COR-L47 (cell line): Measurements from ENCODE around the gene NCOA6.

Experiments used
- DNase-seq: peaks from one replicate; lab custom pipeline; 2025; lab: John Stamatoyannopoulos, UW

Gene NCOA6

DNA sequence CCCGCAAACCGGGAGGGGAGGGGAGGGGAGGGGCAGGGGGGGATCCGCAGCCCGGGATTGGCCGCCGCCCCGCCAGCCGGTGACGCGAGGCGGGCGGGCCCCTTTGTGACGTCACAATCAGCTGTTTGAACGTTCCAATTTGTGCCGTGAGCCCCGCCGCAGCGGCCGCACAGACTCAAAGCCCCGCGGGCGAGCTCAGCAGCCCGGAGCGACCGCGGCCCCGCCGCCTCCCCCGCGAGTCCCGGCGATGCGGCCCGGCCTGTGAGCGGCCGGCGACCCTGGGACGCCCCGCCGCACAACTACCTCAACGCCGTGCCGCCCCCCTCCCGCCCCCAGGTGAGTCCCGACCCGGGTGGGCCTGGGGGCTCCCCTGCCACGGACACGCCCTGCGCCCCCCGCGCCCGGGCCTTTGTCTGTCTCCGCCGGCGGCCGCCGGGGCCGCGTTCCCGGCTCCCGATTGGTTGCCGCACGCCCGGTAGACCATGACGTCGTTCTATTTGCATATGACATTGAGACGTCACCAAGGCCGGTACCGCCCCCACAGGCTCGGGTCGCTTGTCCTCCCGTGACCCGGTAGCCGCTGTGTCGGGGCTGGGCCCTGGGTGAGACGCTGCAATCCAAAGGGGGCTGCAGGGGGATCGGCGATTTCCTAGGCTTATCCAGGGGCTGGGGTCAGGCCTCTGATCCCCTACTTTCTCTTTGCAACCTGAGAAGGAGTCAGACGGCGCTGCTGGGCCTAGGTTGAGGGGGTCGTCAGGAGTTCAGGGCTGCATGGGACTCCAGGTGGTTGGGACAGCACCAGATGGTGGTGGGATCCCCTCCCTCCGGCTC, 121.1 kb downstream of the NCOA6 start, which contains the start of gene TP53INP2:
Gene TP53INP2 (plus strand): TSS at position 168 of the 831 bp plus-strand sequence. CDS start 4,396 bp downstream, outside the sequence.
- peak; percentile 68 for DNase-seq

DNA sequence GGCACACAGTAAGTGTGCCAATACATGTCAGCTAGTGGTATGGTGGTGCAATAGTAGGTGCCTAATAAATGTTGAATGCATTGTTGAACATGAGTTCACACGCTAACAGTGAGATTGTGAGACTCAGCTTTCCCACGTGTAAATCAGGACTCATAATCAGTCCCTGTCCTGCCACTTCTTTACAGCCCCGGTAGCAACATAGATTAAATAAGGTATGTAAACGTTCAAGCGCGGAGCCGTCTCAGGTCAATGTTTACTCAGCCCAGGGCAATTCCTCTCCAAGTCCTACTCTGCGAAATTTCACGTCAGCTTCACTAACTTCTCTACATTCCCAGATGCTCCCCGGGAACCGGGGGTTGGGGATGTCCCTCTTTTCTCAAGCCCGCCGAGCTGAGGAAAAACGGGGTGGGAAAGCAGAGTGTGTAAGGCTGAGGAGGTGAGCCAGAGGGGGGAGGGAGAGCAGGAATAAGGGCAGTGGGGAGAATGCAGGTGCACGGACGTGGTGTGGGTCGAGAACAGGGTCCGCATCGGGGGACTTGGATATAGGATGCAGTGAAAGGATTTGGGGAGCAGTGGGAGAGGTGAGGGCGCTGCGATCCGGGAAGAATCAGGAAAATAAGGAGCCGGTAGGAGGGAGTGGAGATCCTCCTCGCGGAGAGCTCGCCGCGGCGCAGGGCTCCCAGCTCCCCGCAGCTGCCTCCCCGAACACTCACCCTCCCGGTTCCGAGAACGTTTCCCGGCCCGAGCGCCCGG, 121.9 kb downstream of the NCOA6 start:
- no peak for DNase-seq

GRCh38 chr20:34703061-34703423, 122.4 kb downstream of the NCOA6 start:
- no peak for DNase-seq

GRCh38 chr20:34701405-34702085, 123.9 kb downstream of the NCOA6 start:
- no peak for DNase-seq

- no peak for DNase-seq
These were observed 132.0 kb downstream of the NCOA6 start for GRCh38 chr20:34693414-34693813.

GRCh38 chr20:34691838-34692237, 133.6 kb downstream of the NCOA6 start:
- no peak for DNase-seq

DNA sequence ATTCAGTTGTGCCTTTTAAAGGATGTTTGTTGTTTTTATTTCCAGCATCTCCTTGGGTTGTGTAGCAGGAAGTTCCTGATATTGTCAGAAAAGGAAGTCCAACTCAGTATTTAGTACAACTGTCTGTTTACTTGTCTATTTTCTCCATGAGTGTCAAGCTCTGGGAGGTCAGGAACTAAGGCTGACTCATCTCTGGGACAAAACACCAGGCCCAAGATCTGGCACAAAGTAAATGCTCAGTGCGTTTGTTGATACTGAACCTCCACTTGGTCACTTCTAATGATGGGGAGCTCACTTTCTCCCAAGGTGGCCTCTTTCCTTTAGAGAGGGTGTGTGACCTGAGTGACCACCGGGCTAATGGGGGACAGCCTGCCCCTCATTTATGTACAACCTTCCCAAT, 136.0 kb downstream of the NCOA6 start:
- no peak for DNase-seq

DNA sequence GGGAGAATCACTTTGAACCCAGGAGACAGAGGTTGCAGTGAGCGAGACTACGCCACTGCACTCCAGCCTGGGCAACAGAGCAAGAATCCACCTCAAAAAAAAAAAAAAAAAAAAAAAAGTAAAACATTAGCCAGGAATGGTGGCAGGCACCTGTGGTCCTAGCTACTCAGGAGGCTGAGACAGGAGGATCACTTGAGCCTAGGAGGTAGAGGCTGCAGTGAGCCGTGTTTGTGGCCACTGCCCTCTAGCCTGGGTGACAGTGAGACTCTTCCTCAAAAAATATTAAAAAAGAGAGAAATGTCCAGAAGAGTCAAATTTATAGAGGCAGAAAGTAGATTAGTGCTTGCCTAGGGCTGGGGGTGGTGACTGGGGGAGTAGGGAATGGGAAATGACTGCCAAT, 141.8 kb downstream of the NCOA6 start:
- no peak for DNase-seq

- no peak for DNase-seq
These were observed 144.8 kb downstream of the NCOA6 start for GRCh38 chr20:34680586-34681175.

- DNase-seq, result peak; percentile 96
These were observed 148.6 kb downstream of the NCOA6 start, which contains the start of gene PIGU for GRCh38 chr20:34676642-34677373. Gene PIGU, minus strand, starts transcription at chr20:34677092. Its CDS starts 7 bp downstream, at chr20:34677085.

GRCh38 chr20:34675993-34676641, 149.3 kb downstream of the NCOA6 start:
- no peak for DNase-seq

- DNase-seq, result no peak
These were observed 149.9 kb downstream of the NCOA6 start for GRCh38 chr20:34675561-34675960.

GRCh38 chr20:34673412-34673811, 152.0 kb downstream of the NCOA6 start:
- no peak for DNase-seq

DNA sequence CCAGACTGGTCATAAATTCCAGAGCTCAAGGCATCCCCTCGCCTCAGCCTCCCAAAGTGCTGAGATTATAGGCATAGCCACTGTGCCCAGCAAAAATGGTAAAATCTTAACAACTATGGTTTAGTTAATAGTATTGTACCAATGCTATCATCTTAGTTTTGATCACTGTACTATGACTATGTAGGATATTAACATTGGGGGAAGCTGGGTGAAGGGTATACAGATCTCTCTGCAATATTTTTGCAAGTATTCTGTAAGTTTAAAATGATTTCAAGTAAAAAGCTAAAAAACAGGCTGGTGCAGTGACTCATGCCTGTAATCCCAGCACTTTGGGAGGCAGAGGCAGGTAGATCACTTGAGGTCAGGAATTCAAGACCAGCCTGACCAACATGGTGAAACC, 156.4 kb downstream of the NCOA6 start:
- DNase-seq, result no peak
